Right atrium auricular region (tissue), 2 donors: ENCODE results near the gene FAM234B. TPM values are rescaled to one million over a fixed set of nuclear protein-coding genes. Genes with fewer than 3 reads are reported as not detected.

Experiments used
- DNase-seq: peaks from one replicate; pipeline ENCODE4 v3.0.0-alpha.2; 2019; ENCODE audit warnings: low spot score
- H3K27ac ChIP-seq, 2 donors: fragments of 200-600 bp; sonication (generic); 1 replicate in 1 of 2; 2 replicates in 1 of 2; pipeline ENCODE4 v1.5.1; 2016 to 2019
- H3K27me3 ChIP-seq, 2 donors: fragments of 200-600 bp; sonication (generic); one replicate each; pipeline versions ENCODE4 v1.5.1 to v1.6.0; 2017 to 2019
- H3K36me3 ChIP-seq: fragments of 200-600 bp; sonication (generic); one replicate; pipeline ENCODE4 v1.5.1; 2016
- H3K4me1 ChIP-seq, 2 donors: fragments of 200-600 bp; sonication (generic); one replicate each; pipeline versions ENCODE4 v1.5.1 to v1.6.0; 2017 to 2019
- H3K4me3 ChIP-seq, 2 donors: fragments of 200-600 bp; sonication (generic); 1 replicate in 1 of 2; 2 replicates in 1 of 2; pipeline ENCODE4 v1.5.1; 2017 to 2019; ENCODE audit warnings: mild to moderate bottlenecking in 1 of 2, moderate library complexity in 1 of 2
- H3K9me3 ChIP-seq, 2 donors: fragments of 200-600 bp; sonication (generic); one replicate each; pipeline ENCODE4 v1.5.1; 2019
- CTCF ChIP-seq, 2 donors: fragments of 200-600 bp; sonication (generic); IDR thresholded peaks; one replicate each; pipeline ENCODE4 v1.5.1; 2019; ENCODE audit warnings: antibody characterized with exemption in 2 of 2
- total RNA-seq, 2 donors: library from RNA; depleted of rRNA; stranded (reverse); fragments of >200 nt; gene quantifications; one replicate each; pipeline ENCODE4 v1.1.0, GENCODE V29; 2016

The FAM234B gene
- total RNA-seq, 2 donors from 2014 or later: 1.7 to 4.6 TPM

- Histone ChIP-seq H3K9me3 (no peaks in the 10 kb centered on the region), H3K27me3 (no peaks in the 10 kb centered on the region), H3K4me1 (peaks cover 0 to 4% of the 10 kb centered on the region in 2 donors), H3K27ac (no peak overlapping the region), H3K36me3 (no peaks in the 10 kb centered on the region), H3K4me3 (no peak overlapping the region)
- no peak for DNase-seq
- TF ChIP-seq CTCF (IDR thresholded peaks at IDR 0.05): no peak
Observed at GRCh38 chr12:13024531-13024916, 19.7 kb upstream of the FAM234B start.

- Histone ChIP-seq H3K36me3 (no peaks in the 10 kb centered on the region), H3K4me3 (no peak overlapping the region), H3K27me3 (no peaks in the 10 kb centered on the region), H3K4me1 (peaks cover 0 to 4% of the 10 kb centered on the region in 2 donors), H3K27ac (no peak overlapping the region), H3K9me3 (no peaks in the 10 kb centered on the region)
- no peak for TF ChIP-seq CTCF (IDR thresholded peaks at IDR 0.05)
- DNase-seq: no peak
Observed at GRCh38 chr12:13026286-13026685, 17.9 kb upstream of the FAM234B start.

GRCh38 chr12:13027032-13027431 is 17.1 kb upstream of the FAM234B start:
- no peak overlapping the region for H3K4me3 ChIP-seq
- H3K27ac ChIP-seq: no peak overlapping the region
- TF ChIP-seq CTCF (IDR thresholded peaks at IDR 0.05): no peak
- peaks cover 0 to 4% of the 10 kb centered on the region in 2 donors for H3K4me1 ChIP-seq
- no peak for DNase-seq
- H3K9me3 ChIP-seq: no peaks in the 10 kb centered on the region
- H3K36me3 ChIP-seq: no peaks in the 10 kb centered on the region
- H3K27me3 ChIP-seq: no peaks in the 10 kb centered on the region

GRCh38 chr12:13027508-13027907 is 16.7 kb upstream of the FAM234B start:
- no peak for DNase-seq
- TF ChIP-seq CTCF (IDR thresholded peaks at IDR 0.05): no peak

GRCh38 chr12:13028825-13029570 is 15.2 kb upstream of the FAM234B start:
- TF ChIP-seq CTCF (IDR thresholded peaks at IDR 0.05): no peak
- DNase-seq: no peak
- Histone ChIP-seq H3K27me3 (no peaks in the 10 kb centered on the region), H3K4me1 (peaks cover 0 to 4% of the 10 kb centered on the region in 2 donors), H3K36me3 (no peaks in the 10 kb centered on the region), H3K27ac (no peak overlapping the region), H3K9me3 (no peaks in the 10 kb centered on the region), H3K4me3 (no peak overlapping the region)

More at GRCh38 chr12:13027508-13027907, 16.7 kb upstream of the FAM234B start:
- no peak overlapping the region for H3K4me3 ChIP-seq
- no peak overlapping the region for H3K27ac ChIP-seq
- H3K27me3 ChIP-seq: no peaks in the 10 kb centered on the region
- H3K4me1 ChIP-seq: peaks cover 0 to 4% of the 10 kb centered on the region in 2 donors
- no peaks in the 10 kb centered on the region for H3K9me3 ChIP-seq
- H3K36me3 ChIP-seq: no peaks in the 10 kb centered on the region
